GM10266 (cell line): Measurements from ENCODE around the gene DNAJB6.

Source experiments
- DNase-seq: peaks from one replicate; pipeline ENCODE4 v3.0.0; 2012; ENCODE audit errors: extremely low spot score
- CTCF ChIP-seq: IDR thresholded peaks from 2 replicates; pipeline ENCODE4 v1.5.1; 2012; ENCODE audit warnings: mild to moderate bottlenecking, low read depth; ENCODE audit not compliant: control insufficient read depth, insufficient read depth; ENCODE audit errors: missing control alignments

DNAJB6 gene

GRCh38 chr7:157404845-157405481, 68.2 kb downstream of the DNAJB6 start:
- TF ChIP-seq CTCF = no peak
- DNase-seq = no peak

- DNase-seq = no peak
- no peak for TF ChIP-seq CTCF
These were observed 68.7 kb downstream of the DNAJB6 start for GRCh38 chr7:157405501-157405900.

DNA sequence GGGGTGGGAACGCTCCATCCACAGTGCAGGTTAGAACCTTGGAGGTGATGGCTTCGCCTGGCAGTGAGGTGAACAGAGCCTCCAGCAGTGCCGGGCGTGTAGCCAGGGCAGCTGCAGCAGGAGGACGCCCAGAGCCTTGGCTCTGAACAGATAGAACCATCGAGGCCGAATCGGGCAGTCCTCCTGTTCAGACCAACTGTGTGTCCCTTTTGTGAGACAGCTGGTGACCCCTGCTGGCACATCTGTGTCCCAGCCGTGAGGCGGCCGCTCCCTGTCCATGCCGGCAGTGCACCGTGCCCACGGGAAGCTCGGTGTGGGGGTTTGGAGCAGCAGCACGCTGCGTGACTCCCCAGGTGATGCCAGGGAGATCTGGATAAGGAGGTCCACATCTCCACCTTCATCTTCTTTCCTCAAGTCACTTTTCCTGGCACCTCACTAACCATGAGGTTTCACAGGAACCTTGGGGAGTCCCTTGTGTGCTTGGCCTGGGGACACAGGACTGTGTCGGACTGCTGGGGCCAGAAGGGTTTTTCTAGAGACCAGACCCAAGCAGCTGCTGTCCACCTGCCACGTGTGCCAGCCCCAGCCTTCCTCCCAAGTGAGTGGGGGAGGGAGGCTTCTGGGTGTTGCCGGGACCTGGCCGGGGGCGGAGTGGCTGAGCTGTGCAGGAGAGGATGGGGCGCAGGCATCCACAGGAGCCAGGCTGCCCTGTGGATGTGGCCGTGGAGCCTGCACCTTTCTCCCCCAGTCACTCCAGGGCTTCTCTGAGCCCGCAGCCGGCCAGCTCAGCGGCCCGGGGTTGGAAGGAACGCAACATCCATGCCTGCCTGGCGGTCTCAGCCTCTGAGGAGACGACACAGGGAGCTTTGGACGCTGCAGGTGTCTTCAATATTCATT, 69.4 kb downstream of the DNAJB6 start:
- TF ChIP-seq CTCF = no peak
- DNase-seq = peak; percentile 29

- no peak for TF ChIP-seq CTCF
- DNase-seq = no peak
These were observed 70.2 kb downstream of the DNAJB6 start for GRCh38 chr7:157406971-157407370.

- DNase-seq = no peak
- TF ChIP-seq CTCF = no peak
These were observed 70.9 kb downstream of the DNAJB6 start for GRCh38 chr7:157407512-157408257.

DNA sequence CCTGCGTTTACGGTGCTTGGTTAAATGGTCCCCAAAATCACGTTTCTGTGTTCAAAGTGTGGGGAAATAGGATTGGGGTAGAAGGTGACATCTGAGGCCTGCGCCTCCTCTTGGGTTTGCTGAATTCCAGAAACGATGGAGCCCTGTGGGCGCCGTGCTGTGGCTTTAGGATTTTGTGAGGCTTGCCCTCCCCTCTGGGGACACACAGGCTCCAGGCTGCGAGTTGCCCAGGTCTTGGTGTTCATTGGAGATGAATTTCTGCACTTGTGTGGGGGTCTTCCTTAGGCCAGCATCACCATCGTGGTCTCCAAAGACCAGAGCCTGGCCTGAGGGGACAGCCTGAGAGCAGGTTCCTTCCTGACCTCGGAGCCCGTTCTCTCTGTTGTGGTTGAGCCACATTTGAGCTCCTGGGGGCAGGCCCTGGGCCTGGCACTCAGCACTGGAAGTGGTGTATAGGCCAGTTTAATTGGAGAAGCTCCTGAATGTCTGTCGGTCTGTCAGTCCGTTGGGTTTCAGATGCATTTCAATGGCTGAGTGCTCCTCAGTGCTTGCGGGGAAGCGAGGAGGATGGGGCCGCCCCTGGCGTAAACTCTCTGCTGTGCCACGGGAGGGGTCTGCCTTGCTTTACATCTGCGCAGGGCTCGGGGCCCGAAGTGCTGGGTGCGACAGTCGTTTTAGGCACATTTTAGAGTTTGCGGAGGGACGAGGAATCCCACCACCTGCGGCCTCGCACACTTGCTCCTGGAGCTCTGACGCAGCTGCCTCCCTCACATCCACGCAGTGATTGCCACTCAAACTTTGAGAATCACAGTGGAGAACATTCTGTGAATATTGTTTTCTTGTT, 71.7 kb downstream of the DNAJB6 start:
- no peak for TF ChIP-seq CTCF
- DNase-seq = no peak
